Measurements from ENCODE around the gene BIRC6.

BIRC6 gene

DNA sequence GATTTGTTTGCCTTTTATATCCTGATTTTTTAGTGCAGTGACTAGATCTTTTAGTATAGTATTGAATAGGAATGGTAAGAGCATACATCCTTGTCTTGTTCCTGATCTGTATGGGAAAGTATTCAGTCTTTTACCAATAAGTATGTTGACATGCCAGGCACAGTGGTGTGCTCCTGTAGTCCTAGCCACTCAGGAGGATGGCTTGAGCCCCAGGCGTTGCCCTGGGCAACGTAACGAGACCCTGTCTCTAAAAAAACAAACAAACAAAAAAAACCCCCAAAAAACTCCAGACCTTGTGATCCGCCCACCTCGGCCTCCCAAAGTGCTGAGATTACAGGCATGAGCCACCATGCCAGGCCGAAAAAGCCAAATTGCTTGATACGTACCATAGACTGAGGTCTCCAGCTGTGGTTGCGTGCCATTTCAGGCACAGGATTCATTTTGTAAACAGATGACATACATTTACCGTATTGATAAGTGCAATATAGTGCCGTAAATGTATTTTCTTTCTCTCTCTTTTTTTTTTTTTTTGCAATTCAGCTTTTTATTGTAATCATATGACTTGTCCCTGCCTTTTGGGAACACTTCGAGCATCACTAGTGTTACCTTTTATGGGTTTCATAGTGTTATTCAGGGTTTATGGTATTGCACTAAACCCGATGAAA is 18.5 kb downstream of the BIRC6 start:
- FAIRE-seq, result no peak

GRCh38 chr2:32376756-32377155 is 19.9 kb downstream of the BIRC6 start:
- FAIRE-seq, result no peak

DNA sequence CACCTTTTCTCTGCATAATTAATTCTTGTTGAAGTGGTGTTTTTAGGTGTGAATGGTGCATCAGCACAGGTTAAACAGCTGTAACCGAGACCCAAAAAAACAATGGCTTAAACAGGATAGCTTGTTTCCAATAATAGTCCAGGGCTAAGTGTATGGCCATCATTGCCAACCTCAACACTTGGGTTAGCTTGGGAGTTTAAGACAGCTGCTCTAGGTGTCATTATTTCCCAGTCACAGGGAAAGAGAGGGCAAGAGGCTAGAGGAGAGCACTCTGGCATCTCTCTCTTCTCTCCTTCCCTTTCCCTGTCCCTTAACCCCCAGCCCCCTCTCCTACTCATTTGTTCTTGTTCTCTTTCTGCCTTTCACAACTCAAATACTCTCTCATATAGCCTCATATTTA is 21.1 kb downstream of the BIRC6 start:
- FAIRE-seq, result no peak

GRCh38 chr2:32379352-32379751 is 22.5 kb downstream of the BIRC6 start:
- FAIRE-seq, result peak; percentile 89

DNA sequence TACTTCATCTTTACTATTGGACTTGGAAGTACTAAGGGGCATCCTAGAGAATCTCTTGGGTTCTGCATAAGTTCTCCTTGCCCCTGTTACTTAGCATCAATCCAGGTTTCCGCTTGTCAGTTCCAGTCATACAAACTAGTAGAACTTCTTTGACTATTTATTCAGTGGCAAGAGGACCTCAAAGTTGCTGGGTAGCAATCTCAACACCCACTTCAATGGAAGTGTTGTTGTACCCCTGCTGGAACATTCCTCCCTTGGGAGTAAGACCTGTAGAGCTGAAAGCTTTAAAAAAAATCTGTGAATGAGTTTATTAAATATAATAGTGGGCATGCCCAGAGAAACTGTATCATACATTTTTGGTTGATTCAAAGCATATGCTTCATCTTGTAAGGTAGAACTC is 27.0 kb downstream of the BIRC6 start:
- no peak for FAIRE-seq

GRCh38 chr2:32384529-32384928 is 27.7 kb downstream of the BIRC6 start:
- FAIRE-seq, result no peak

DNA sequence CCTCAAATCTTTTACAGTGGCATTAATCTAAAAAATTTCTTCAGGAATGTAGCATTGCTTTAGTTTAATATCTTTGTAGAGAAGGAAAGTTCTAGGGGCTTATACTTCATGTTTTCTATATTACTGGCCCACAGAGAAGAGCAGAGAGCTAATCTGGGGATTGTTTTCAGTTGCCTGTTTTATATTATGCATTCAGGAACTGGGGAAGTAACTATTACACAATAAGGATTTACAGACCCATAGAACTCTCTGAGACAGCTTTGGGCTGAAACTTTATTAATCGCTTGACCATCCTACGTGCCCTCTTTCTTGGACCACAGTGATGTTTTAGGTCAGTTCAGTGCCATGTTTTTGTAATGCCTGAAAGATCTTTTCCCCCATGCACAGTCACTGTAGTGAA is 29.9 kb downstream of the BIRC6 start:
- no peak for FAIRE-seq

GRCh38 chr2:32399221-32399620 is 42.4 kb downstream of the BIRC6 start:
- no peak for FAIRE-seq

DNA sequence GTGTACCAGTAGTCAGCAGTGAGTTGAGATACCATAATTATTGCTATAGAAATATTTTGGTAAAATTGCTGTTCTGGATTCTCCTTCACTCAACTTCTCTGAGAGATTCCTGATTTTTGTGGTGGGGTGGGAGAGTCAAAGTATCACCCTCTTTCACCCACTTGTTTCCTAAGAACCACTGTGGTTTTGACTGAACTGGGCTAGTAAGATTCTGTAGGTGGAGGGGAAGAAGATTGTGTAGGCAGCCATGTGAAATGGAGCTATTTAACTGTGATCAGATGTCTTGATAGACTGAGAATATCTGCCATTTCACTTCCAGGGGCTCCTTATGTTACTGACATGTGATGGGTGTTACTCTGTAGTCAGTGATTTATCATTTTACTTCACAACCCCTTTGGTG is 45.3 kb downstream of the BIRC6 start:
- no peak for FAIRE-seq

DNA sequence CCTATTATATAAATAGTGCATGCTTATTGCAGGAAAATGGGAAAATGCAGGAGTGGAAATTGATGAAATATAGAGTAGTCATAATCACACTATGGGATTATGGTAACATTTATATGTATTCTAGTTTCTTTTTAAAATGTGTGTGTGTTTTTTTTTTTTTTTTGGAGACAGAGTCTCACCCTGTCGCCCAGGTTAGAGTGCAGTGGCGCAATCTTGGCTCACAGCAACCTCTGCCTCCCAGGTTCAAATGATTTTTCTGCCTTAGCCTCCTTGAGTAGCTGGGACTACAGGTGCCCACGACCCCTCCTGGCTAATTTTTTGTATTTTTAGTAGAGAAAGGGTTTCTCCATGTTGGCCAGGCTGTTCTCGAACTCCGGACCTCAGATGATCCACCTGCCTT is 47.0 kb downstream of the BIRC6 start:
- no peak for FAIRE-seq

DNA sequence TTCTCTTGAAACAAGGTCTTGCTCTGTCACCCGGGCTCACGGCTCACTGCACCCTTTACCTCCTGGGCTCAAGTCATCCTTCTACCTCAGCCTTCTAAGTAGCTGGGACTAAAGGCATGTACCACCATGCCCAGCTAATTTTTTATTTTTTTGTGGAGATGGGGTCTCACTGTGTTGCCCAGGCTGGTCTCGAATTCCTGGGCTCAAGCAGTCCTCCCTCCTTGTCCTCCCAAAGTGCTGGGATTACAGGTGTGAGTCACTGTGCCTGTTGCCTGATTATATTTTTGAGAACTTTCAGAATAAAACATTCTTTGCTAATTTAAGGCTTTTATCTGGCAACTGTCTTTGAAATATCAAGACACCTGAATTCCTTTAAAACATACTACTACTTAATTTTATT is 47.9 kb downstream of the BIRC6 start:
- FAIRE-seq, result no peak

DNA sequence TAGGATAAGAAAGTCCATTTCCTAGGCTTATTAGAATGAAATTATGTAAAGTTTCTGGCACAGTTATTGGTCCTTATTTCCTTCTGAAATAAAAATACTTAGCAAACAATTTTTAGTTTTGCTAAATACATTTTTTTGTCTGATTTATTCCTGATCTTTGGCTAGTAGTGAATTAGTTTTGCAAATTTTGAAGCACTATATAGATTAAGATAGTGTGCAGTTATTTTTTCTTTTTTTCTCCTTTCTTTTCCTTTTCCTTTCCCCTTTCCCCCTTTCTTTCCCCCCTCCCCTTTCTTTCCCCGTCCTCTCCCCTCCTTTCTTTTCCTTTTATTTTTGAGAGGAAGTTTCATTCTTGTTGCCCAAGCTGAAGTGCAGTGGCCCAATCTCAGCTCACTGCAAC is 59.7 kb downstream of the BIRC6 start:
- FAIRE-seq, result no peak

DNA sequence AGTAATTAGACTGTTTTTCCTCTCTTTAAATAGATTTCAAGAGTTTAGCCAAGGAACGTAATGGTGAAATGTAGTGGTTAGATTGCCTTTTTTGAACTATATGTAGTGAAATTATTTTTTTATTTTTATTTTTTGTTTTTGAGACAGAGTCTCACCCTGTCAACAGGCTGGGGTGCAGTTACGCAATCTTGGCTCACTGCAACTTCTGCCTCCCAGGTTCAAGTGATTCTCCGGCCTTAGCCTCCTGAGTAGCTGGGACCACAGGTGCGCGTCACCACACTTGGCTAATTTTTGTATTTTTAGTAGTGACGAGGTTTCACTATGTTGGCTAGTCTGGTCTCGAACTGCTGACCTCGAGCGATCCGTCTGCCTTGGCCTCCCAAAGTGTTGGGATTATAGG is 60.8 kb downstream of the BIRC6 start:
- no peak for FAIRE-seq

- no peak for FAIRE-seq
Measured at GRCh38 chr2:32418778-32419177, 62.0 kb downstream of the BIRC6 start.

- no peak for FAIRE-seq
Measured at GRCh38 chr2:32422133-32422532, 65.3 kb downstream of the BIRC6 start.

GRCh38 chr2:32423536-32423935 is 66.7 kb downstream of the BIRC6 start:
- FAIRE-seq, result no peak

- FAIRE-seq, result no peak
Measured at GRCh38 chr2:32424739-32425138, 67.9 kb downstream of the BIRC6 start.

DNA sequence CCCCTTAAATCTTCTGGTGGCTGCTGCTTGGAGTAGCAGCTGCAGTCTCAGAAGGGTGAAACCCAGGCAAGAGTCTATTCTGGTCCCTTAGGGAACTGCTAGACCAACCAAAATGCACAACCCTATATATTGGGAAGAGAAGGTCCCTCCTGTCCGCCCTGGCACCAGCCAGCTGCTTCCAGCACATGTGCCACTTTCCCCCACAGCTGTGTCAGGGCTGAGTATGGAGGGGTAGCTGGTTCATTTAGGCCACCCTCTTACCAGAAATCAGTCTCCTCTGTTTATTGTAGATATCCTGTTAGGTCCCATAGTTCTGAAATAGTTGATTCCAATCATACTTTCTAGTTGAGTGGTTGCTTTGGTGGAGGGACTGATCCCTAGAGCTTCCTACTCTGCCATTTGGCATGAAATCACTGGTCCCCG is 68.9 kb downstream of the BIRC6 start:
- FAIRE-seq, result no peak

- FAIRE-seq, result peak; percentile 56
Measured at GRCh38 chr2:32427672-32428610, 71.1 kb downstream of the BIRC6 start.

- no peak for FAIRE-seq
Measured at GRCh38 chr2:32430804-32431203, 74.0 kb downstream of the BIRC6 start.

GRCh38 chr2:32436150-32436549 is 79.3 kb downstream of the BIRC6 start:
- FAIRE-seq, result no peak

DNA sequence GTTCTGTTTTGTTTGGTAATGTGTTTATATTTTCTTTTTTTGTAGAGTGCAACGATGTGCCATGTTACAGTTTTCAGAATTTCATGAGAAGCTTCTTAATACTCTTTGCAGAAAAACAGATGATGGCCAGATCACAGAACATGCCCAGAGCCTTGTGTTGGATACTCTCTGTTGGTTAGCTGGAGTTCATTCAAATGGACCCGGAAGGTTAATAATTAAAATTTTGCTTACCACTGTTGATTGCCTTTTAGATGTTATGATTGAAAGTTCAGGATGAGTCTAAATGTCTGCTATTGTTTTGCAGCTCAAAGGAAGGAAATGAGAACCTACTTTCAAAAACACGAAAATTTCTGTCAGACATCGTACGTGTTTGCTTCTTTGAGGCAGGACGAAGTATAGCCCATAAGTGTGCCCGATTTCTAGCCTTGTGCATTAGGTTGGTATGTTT is 85.2 kb downstream of the BIRC6 start:
- no peak for FAIRE-seq

DNA sequence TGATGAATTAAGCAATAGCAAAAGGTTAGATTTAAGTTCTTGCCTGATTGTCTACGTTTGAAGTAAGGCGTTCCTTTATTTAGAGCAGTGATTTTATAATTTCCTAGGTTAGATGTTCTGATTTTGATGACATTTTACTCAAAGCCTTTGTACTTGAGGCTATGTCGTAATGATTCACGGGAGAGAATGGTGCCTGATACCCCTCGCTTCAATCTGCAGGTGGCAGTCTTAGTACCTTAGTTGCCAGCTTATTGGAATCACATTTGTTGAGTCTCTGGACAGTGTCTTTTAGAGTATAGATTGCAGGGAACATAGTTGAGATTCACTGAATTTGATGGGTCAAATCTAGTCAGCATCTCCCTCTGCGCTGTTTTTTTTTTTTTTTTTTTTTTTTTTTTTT is 89.5 kb downstream of the BIRC6 start:
- no peak for FAIRE-seq

- FAIRE-seq, result no peak
Measured at GRCh38 chr2:32450851-32451250, 94.0 kb downstream of the BIRC6 start.

Measured in islet of Langerhans (tissue), 1 donor.